PC-3 (cell line): ENCODE results near the gene MIEF1. TPM values are rescaled to one million over a fixed set of nuclear protein-coding genes. Genes with fewer than 3 reads are reported as not detected.

Experiments
- ATAC-seq: fragments of 200-7000 bp; cut with Tn5 transposase; 2 replicates; pipeline ENCODE4 v1.9.1; 2020; ENCODE audit warnings: mild to moderate bottlenecking, moderate library complexity
- BruUV-seq: library from RNA; stranded (reverse); fragments of 400-500 nt; replicated peaks from 2 replicates; lab custom pipeline; 2021; lab: Mats Ljungman, UMichigan
- CTCF ChIA-PET: fragments of 300-600 bp; sonication (Branson Sonifier 250); formaldehyde crosslinking; loops from one replicate; lab custom pipeline; 2022; ENCODE audit warnings: antibody characterized with exemption; lab: Charles Lee
- POLR2A ChIA-PET: fragments of 300-600 bp; sonication (Branson Sonifier 250); formaldehyde crosslinking; loops from one replicate; lab custom pipeline; 2022; ENCODE audit warnings: antibody characterized with exemption; ENCODE audit not compliant: unreplicated experiment; lab: Charles Lee
- DNase-seq: peaks from one replicate; pipeline ENCODE4 v3.0.0-alpha.2; 2015
- H2AFZ ChIP-seq: fragments of 300-600 bp; sonication (generic); 2 replicates; pipeline ENCODE4 v1.6.0; 2016; ENCODE audit warnings: antibody characterized with exemption, low read length
- H3F3A ChIP-seq: fragments of 300-600 bp; sonication (generic); one replicate; pipeline ENCODE4 v1.6.0; 2017; ENCODE audit warnings: antibody characterized with exemption, low read length, control low read depth, mild to moderate bottlenecking; ENCODE audit not compliant: unreplicated experiment
- H3K27ac ChIP-seq: fragments of 300-600 bp; sonication (generic); 2 replicates; pipeline ENCODE4 v1.5.1; 2016; ENCODE audit warnings: mild to moderate bottlenecking, low read length
- H3K27me3 ChIP-seq: fragments of 300-600 bp; sonication (generic); 2 replicates; pipeline ENCODE4 v1.6.1; 2016; ENCODE audit warnings: low read length, mixed read lengths
- H3K36me3 ChIP-seq: fragments of 300-600 bp; sonication (generic); 2 replicates; pipeline ENCODE4 v1.6.1; 2016; ENCODE audit warnings: low read depth, mixed run types, low read length, mixed read lengths
- H3K4me1 ChIP-seq: fragments of 300-600 bp; sonication (generic); 2 replicates; pipeline ENCODE4 v1.5.1; 2016; ENCODE audit warnings: low read length; ENCODE audit not compliant: insufficient read depth
- H3K4me2 ChIP-seq: fragments of 300-600 bp; sonication (generic); 2 replicates; pipeline ENCODE4 v1.6.0; 2016; ENCODE audit warnings: low read length
- H3K4me3 ChIP-seq: fragments of 300-600 bp; sonication (generic); 2 replicates; pipeline ENCODE4 v1.5.1; 2016; ENCODE audit warnings: mild to moderate bottlenecking, low read length, mixed read lengths
- H3K79me2 ChIP-seq: fragments of 300-600 bp; sonication (generic); 2 replicates; pipeline ENCODE4 v1.6.1; 2017; ENCODE audit warnings: low read length, mixed read lengths
- H3K9ac ChIP-seq: fragments of 300-600 bp; sonication (generic); 2 replicates; pipeline ENCODE4 v1.6.0; 2016; ENCODE audit warnings: mild to moderate bottlenecking, low read length
- H3K9me2 ChIP-seq: fragments of 300-600 bp; sonication (generic); replicated peaks from 2 replicates; pipeline ENCODE4 v1.6.1; 2016; ENCODE audit warnings: mixed run types, low read length, mixed read lengths
- H3K9me3 ChIP-seq: fragments of 300-600 bp; sonication (generic); 2 replicates; pipeline ENCODE4 v1.6.1; 2016; ENCODE audit warnings: low read length, mixed read lengths
- H4K20me1 ChIP-seq: fragments of 300-600 bp; sonication (generic); 2 replicates; pipeline ENCODE4 v1.6.1; 2016; ENCODE audit warnings: low read length, mixed read lengths
- CTCF ChIP-seq: fragments of 300-600 bp; sonication (generic); conservative IDR thresholded peaks from 2 replicates; pipeline ENCODE4 v1.5.1; 2017; ENCODE audit warnings: antibody characterized with exemption, low read depth, mild to moderate bottlenecking, low read length
- EZH2 ChIP-seq: fragments of 300-600 bp; sonication (generic); IDR thresholded peaks from one replicate; pipeline ENCODE4 v1.6.1; 2017; ENCODE audit warnings: antibody characterized with exemption, mild to moderate bottlenecking, low read length; ENCODE audit not compliant: unreplicated experiment
- EZH2phosphoT487 ChIP-seq: fragments of 300-600 bp; sonication (generic); IDR thresholded peaks from 2 replicates; pipeline ENCODE4 v1.6.1; 2018; ENCODE audit warnings: mild to moderate bottlenecking, antibody characterized with exemption, low read length, borderline replicate concordance
- intact Hi-C: fragments of 100-400 bp; cut with micrococcal nuclease; formaldehyde crosslinking; loops from 2 replicates; pipeline ENCODE4 v1.9.0; 2023
- total RNA-seq: library from RNA; depleted of rRNA; stranded (reverse); fragments of >200 nt; gene quantifications from 2 replicates; pipeline ENCODE4 v1.2.3, GENCODE V29; 2014

Gene MIEF1
- total RNA-seq, 1 experiment from 2014 or later: 23.2 TPM

GRCh38 chr22:39534092-39534506, 32.0 kb downstream of the MIEF1 start:
- no peak for ATAC-seq
- Histone ChIP-seq H3K4me1 (peaks cover 16% of the 10 kb centered on the region), H3K79me2 (peaks cover 26% of the 10 kb centered on the region), H3F3A (no peaks in the 10 kb centered on the region), H3K27ac (no peak overlapping the region), H3K9me3 (no peaks in the 10 kb centered on the region), H3K9me2 (no peaks in the 10 kb centered on the region), H3K27me3 (no peaks in the 10 kb centered on the region), H3K4me3 (no peak overlapping the region; the same call in 1 of the 2 replicates), H3K36me3 (no peaks in the 10 kb centered on the region; the same call in 1 of the 2 replicates), H3K9ac (no peak overlapping the region), H4K20me1 (no peaks in the 10 kb centered on the region), H2AFZ (peak overlapping the region; percentile 88), H3K4me2 (peak overlapping the region; percentile 81)
- intact Hi-C loops: loop anchor here (5.0 kb wide), 3 partner anchors 37 to 508 kb away; no protein-coding TSS in a partner anchor
- POLR2A ChIA-PET: no interaction called here
- DNase-seq: no peak
- TF ChIP-seq EZH2: no peak
- TF ChIP-seq CTCF: no peak
- no peak for TF ChIP-seq EZH2phosphoT487
- CTCF ChIA-PET: interaction anchor here (0.6 to 1.3 kb wide), 3 partner anchors 134 to 490 kb away, joined by 3 to 6 read pairs (median 5); partner anchors contain the start of gene TAB1
- no TSS peak for BruUV-seq

GRCh38 chr22:39534591-39535356, 32.7 kb downstream of the MIEF1 start:
- Histone ChIP-seq H2AFZ (peak overlapping the region; percentile 88), H3K9me3 (no peaks in the 10 kb centered on the region), H3K27me3 (no peaks in the 10 kb centered on the region), H3K4me2 (peak overlapping the region; percentile 81), H3K4me1 (peaks cover 16% of the 10 kb centered on the region), H3K9me2 (no peaks in the 10 kb centered on the region), H4K20me1 (no peaks in the 10 kb centered on the region), H3K27ac (no peak overlapping the region), H3F3A (no peaks in the 10 kb centered on the region), H3K36me3 (no peaks in the 10 kb centered on the region; the same call in 1 of the 2 replicates), H3K79me2 (peaks cover 26% of the 10 kb centered on the region), H3K4me3 (peak overlapping the region; percentile 42; the same call in 1 of the 2 replicates), H3K9ac (no peak overlapping the region)
- ATAC-seq: peak; percentile 44
- intact Hi-C loops: loop anchor here (5.0 kb wide), 3 partner anchors 37 to 508 kb away; no protein-coding TSS in a partner anchor
- no TSS peak for BruUV-seq
- CTCF ChIA-PET: interaction anchor here (0.6 to 1.3 kb wide), 2 partner anchors 400 to 490 kb away, joined by 3 to 6 read pairs; no protein-coding TSS in a partner anchor
- TF ChIP-seq CTCF (peak; percentile 82), EZH2 (no peak)
- POLR2A ChIA-PET: no interaction called here
- peak; percentile 71 for DNase-seq
